GM23248 (cell line): ENCODE measurements around the gene MGAT3. TPM values are rescaled to one million over a fixed set of nuclear protein-coding genes. Genes with fewer than 3 reads are reported as not detected.

ENCODE experiments used
- DNase-seq: peaks from one replicate; pipeline ENCODE4 v3.0.0-alpha.2; 2015
- H2AFZ ChIP-seq: fragments of 200-600 bp; sonication (generic); 2 replicates; pipeline ENCODE4 v1.6.1; 2016; ENCODE audit warnings: antibody characterized with exemption
- H3F3A ChIP-seq: fragments of 200-600 bp; sonication (generic); 2 replicates; pipeline ENCODE4 v1.6.1; 2016; ENCODE audit warnings: mild to moderate bottlenecking, antibody characterized with exemption, mixed run types; ENCODE audit not compliant: insufficient read depth
- H3K27ac ChIP-seq: fragments of 200-600 bp; sonication (generic); 2 replicates; pipeline ENCODE4 v1.5.1; 2016; ENCODE audit warnings: mild to moderate bottlenecking
- H3K27me3 ChIP-seq: fragments of 200-600 bp; sonication (generic); replicated peaks from 2 replicates; pipeline ENCODE4 v1.6.1; 2016; ENCODE audit warnings: mild to moderate bottlenecking; ENCODE audit not compliant: insufficient read depth
- H3K36me3 ChIP-seq: fragments of 200-600 bp; sonication (generic); 2 replicates; pipeline ENCODE4 v1.6.1; 2016; ENCODE audit warnings: low read depth, mild to moderate bottlenecking
- H3K4me1 ChIP-seq: fragments of 200-600 bp; sonication (generic); 2 replicates; pipeline ENCODE4 v1.6.1; 2016; ENCODE audit warnings: mild to moderate bottlenecking; ENCODE audit not compliant: insufficient read depth
- H3K4me2 ChIP-seq: fragments of 200-600 bp; sonication (generic); one replicate; pipeline ENCODE4 v1.6.1; 2016; ENCODE audit warnings: mild to moderate bottlenecking; ENCODE audit not compliant: unreplicated experiment
- H3K4me3 ChIP-seq: fragments of 200-600 bp; sonication (generic); 2 replicates; pipeline ENCODE4 v1.5.1; 2016; ENCODE audit warnings: mild to moderate bottlenecking
- H3K79me2 ChIP-seq: fragments of 200-600 bp; sonication (generic); 2 replicates; pipeline ENCODE4 v1.6.1; 2016; ENCODE audit warnings: mild to moderate bottlenecking; ENCODE audit not compliant: insufficient read depth
- H3K9ac ChIP-seq: fragments of 200-600 bp; sonication (generic); 2 replicates; pipeline ENCODE4 v1.6.1; 2016; ENCODE audit warnings: mild to moderate bottlenecking
- H3K9me2 ChIP-seq: fragments of 200-600 bp; sonication (generic); 2 replicates; pipeline ENCODE4 v1.6.1; 2016; ENCODE audit warnings: mixed run types, mild to moderate bottlenecking, moderate library complexity; ENCODE audit not compliant: insufficient read depth
- H3K9me3 ChIP-seq: fragments of 200-600 bp; sonication (generic); one replicate; pipeline ENCODE4 v1.6.1; 2017; ENCODE audit warnings: low read depth
- H4K20me1 ChIP-seq: fragments of 200-600 bp; sonication (generic); 2 replicates; pipeline ENCODE4 v1.6.0; 2016; ENCODE audit not compliant: insufficient read depth
- EZH2 ChIP-seq: fragments of 200-600 bp; sonication (generic); IDR thresholded peaks from 2 replicates; pipeline ENCODE4 v1.6.1; 2018; ENCODE audit warnings: antibody characterized with exemption, mild to moderate bottlenecking; ENCODE audit not compliant: insufficient read depth, poor library complexity, severe bottlenecking
- EZH2phosphoT487 ChIP-seq: fragments of 200-600 bp; sonication (generic); IDR thresholded peaks from 2 replicates; pipeline ENCODE4 v1.6.1; 2018; ENCODE audit warnings: antibody characterized with exemption, moderate library complexity, mild to moderate bottlenecking, low read depth; ENCODE audit not compliant: insufficient read depth
- whole genome bisulfite sequencing, 2 experiments: methylation state at CpG; one replicate each; pipeline ENCODE4 v1.1.6; 2015 to 2017; ENCODE audit warnings: low lambda C conversion rate in 2 of 2, low coverage in 1 of 2; ENCODE audit errors: missing lambda C conversion rate in 2 of 2; 5-methylcytosine and 5-hydroxymethylcytosine counted together
- in situ Hi-C: fragments of 300-500 bp; cut with MboI; formaldehyde crosslinking; loops from 2 replicates; pipeline ENCODE4 v1.15.0; 2020
- polyA plus RNA-seq: library from polyadenylated mRNA; unstranded; fragments of >200 nt; fragmentation: Nextera tagmentation; extraction: Ambion mirVana; gene quantifications from 2 replicates; pipeline ENCODE4 v1.2.1, GENCODE V29; 2016
- total RNA-seq: library from RNA; depleted of rRNA; stranded (reverse); fragments of >200 nt; shearing (Covaris generic); gene quantifications from 2 replicates; pipeline ENCODE4 v1.2.3, GENCODE V29; 2014

Gene MGAT3
- total and polyA plus RNA-seq, 2 experiments from 2014 or later, result not detected

GRCh38 chr22:39472570-39473556, 16.1 kb downstream of the MGAT3 start:
- Histone ChIP-seq H3K4me2 (no peak overlapping the region), H3K27ac (no peak overlapping the region), H3K9me2 (no peaks in the 10 kb centered on the region), H3K27me3 (no peaks in the 10 kb centered on the region), H3K9ac (no peak overlapping the region), H3K9me3 (no peaks in the 10 kb centered on the region), H3K36me3 (no peaks in the 10 kb centered on the region), H3F3A (no peaks in the 10 kb centered on the region), H3K79me2 (no peaks in the 10 kb centered on the region), H2AFZ (no peak overlapping the region), H3K4me3 (no peak overlapping the region), H3K4me1 (peaks cover 20% of the 10 kb centered on the region), H4K20me1 (no peaks in the 10 kb centered on the region)
- 77 to 81% methylated on average over 19 of the region's 19 CpGs for whole genome bisulfite sequencing, 2 experiments
- in situ Hi-C loops, result no loop called here
- no peak for TF ChIP-seq EZH2
- TF ChIP-seq EZH2phosphoT487, result no peak
- no peak for DNase-seq

- Histone ChIP-seq H3K27me3 (no peaks in the 10 kb centered on the region), H2AFZ (no peak overlapping the region), H3K4me1 (peaks cover 20% of the 10 kb centered on the region), H3K9me2 (no peaks in the 10 kb centered on the region), H3K4me2 (no peak overlapping the region), H3K4me3 (no peak overlapping the region), H4K20me1 (no peaks in the 10 kb centered on the region), H3F3A (no peaks in the 10 kb centered on the region), H3K27ac (no peak overlapping the region), H3K79me2 (no peaks in the 10 kb centered on the region), H3K36me3 (no peaks in the 10 kb centered on the region), H3K9ac (no peak overlapping the region), H3K9me3 (no peaks in the 10 kb centered on the region)
- no peak for DNase-seq
- in situ Hi-C loops, result no loop called here
- TF ChIP-seq EZH2phosphoT487 (no peak), EZH2 (no peak)
- 74 to 75% methylated on average over 5 of the region's 5 CpGs for WGBS, 2 experiments
Observed at GRCh38 chr22:39473851-39474250, 17.0 kb downstream of the MGAT3 start.

GRCh38 chr22:39474351-39475111, 17.7 kb downstream of the MGAT3 start:
- no peaks in the 10 kb centered on the region for H3K9me3 ChIP-seq
- H3F3A ChIP-seq, result no peaks in the 10 kb centered on the region
- H3K36me3 ChIP-seq, result no peaks in the 10 kb centered on the region
- WGBS, 2 experiments, result 52 to 57% methylated on average over 11 of the region's 11 CpGs
- no peaks in the 10 kb centered on the region for H3K9me2 ChIP-seq
- in situ Hi-C loops, result loop anchor here (25.0 kb wide), 1 partner anchor 113 kb away; no protein-coding TSS in a partner anchor
- H3K4me1 ChIP-seq, result peaks cover 20% of the 10 kb centered on the region
- no peak overlapping the region for H3K27ac ChIP-seq
- no peaks in the 10 kb centered on the region for H3K27me3 ChIP-seq
- peak; percentile 28 for DNase-seq
- TF ChIP-seq EZH2, result no peak
- H3K4me2 ChIP-seq, result peak overlapping the region; percentile 12
- H3K79me2 ChIP-seq, result no peaks in the 10 kb centered on the region
- H3K4me3 ChIP-seq, result no peak overlapping the region
- no peak overlapping the region for H2AFZ ChIP-seq
- H4K20me1 ChIP-seq, result no peaks in the 10 kb centered on the region
- no peak overlapping the region for H3K9ac ChIP-seq

- in situ Hi-C loops, result loop anchor here (25.0 kb wide), 1 partner anchor 112 kb away; no protein-coding TSS in a partner anchor
- peaks cover 20% of the 10 kb centered on the region for H3K4me1 ChIP-seq
Observed at GRCh38 chr22:39475337-39475736, 18.5 kb downstream of the MGAT3 start.

More at GRCh38 chr22:39475337-39475736, 18.5 kb downstream of the MGAT3 start:
- H3K4me2 ChIP-seq, result no peak overlapping the region
- no peaks in the 10 kb centered on the region for H3K27me3 ChIP-seq
- 22 to 24% methylated on average over 8 to 9 of the region's 9 CpGs for WGBS, 2 experiments
- H4K20me1 ChIP-seq, result no peaks in the 10 kb centered on the region
- no peak overlapping the region for H3K4me3 ChIP-seq
- TF ChIP-seq EZH2, result no peak
- no peak for TF ChIP-seq EZH2phosphoT487
- no peak overlapping the region for H3K27ac ChIP-seq
- H3K9ac ChIP-seq, result no peak overlapping the region
- H3K9me2 ChIP-seq, result no peaks in the 10 kb centered on the region
- H2AFZ ChIP-seq, result no peak overlapping the region
- no peaks in the 10 kb centered on the region for H3K79me2 ChIP-seq
- no peaks in the 10 kb centered on the region for H3K36me3 ChIP-seq
- DNase-seq, result no peak
- no peaks in the 10 kb centered on the region for H3F3A ChIP-seq
- no peaks in the 10 kb centered on the region for H3K9me3 ChIP-seq
